HG03457 (cell line): ENCODE measurements around the gene KLC3.

ENCODE experiments used
- ATAC-seq: cut with Tn5 transposase; IDR thresholded peaks from one replicate; pipeline ENCODE4 v1.9.1; 2021; ENCODE audit warnings: moderate number of reproducible peaks; ENCODE audit not compliant: unreplicated experiment

KLC3 gene

DNA sequence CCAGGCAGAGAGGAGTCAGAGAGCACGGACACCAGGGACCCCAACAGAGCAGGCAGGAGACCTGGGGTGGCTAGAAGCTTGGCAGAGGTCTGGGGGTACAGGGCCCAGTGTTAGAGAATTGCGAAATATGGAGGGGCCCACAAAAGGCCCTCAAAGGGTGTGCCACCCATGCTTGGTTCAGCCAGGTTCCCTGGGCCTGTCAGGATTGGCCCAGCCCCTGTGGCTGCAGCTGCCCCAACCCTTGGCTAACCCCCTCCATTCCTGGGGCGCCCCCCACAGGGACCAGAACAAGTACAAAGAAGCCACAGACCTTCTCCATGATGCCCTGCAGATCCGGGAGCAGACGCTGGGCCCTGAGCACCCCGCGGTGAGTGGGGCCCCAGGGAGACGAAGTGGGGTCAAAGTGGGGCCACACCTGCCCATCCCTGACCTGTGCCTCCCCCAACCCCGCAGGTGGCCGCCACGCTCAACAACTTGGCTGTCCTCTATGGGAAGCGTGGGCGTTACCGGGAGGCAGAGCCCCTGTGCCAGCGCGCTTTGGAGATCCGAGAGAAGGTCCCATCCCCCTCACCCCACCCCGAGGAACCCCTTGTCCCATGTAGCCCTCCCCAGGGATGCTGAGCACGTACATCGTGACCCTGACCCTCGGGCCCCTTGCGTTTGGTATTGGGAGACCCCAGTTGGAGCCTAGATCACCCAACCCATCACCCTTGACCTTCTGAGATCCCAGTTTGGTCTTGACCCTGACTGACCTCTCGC lies 8.0 kb downstream of the KLC3 start:
- ATAC-seq: no peak

DNA sequence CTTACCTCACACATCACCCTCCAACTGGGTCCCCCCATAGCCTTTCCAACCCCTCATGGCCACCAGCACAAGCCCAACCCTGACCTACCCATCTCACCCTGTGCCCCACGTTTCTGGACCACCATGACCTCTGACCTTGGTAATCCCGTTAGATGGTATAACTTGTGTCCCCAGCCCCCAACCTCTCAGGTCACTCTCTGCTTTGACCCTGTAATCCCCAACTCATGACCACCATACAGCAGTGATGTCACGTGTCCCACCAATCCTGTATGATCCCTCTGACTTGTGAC lies 8.5 kb downstream of the KLC3 start:
- no peak for ATAC-seq

GRCh38 chr19:45349430-45349941 lies 8.9 kb downstream of the KLC3 start:
- no peak for ATAC-seq

GRCh38 chr19:45350477-45351058 lies 10.0 kb downstream of the KLC3 start:
- no peak for ATAC-seq

DNA sequence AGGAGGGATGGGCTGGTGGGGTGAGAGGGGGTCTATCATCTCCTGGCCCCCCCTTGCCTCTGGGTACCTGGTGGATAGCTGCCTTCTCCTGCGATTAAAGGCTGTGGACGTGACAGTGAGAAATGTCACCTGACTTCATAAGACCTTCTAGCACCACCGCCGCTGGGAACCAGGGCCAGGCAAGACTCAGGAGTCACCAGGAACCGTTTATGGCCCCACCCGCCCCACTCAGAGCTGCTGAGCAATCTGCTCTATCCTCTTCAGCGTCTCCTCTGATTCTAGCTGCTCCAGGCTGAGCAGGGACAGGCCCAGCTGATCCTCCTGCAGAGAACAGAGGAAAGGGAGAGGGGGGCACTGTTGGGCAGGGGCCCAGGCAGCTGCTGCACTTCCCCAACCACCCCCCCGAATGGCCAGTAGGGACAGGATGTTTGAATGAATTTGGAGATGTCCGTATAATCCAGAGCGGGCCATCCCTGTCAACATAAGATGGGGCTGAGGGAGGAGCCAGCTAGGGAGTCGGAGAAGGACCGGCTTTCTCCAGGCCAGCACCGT lies 10.9 kb downstream of the KLC3 start:
- no peak for ATAC-seq

- no peak for ATAC-seq
These were observed 11.5 kb downstream of the KLC3 start for GRCh38 chr19:45352062-45352461.

- no peak for ATAC-seq
These were observed 11.9 kb downstream of the KLC3 start for GRCh38 chr19:45352471-45352870.

DNA sequence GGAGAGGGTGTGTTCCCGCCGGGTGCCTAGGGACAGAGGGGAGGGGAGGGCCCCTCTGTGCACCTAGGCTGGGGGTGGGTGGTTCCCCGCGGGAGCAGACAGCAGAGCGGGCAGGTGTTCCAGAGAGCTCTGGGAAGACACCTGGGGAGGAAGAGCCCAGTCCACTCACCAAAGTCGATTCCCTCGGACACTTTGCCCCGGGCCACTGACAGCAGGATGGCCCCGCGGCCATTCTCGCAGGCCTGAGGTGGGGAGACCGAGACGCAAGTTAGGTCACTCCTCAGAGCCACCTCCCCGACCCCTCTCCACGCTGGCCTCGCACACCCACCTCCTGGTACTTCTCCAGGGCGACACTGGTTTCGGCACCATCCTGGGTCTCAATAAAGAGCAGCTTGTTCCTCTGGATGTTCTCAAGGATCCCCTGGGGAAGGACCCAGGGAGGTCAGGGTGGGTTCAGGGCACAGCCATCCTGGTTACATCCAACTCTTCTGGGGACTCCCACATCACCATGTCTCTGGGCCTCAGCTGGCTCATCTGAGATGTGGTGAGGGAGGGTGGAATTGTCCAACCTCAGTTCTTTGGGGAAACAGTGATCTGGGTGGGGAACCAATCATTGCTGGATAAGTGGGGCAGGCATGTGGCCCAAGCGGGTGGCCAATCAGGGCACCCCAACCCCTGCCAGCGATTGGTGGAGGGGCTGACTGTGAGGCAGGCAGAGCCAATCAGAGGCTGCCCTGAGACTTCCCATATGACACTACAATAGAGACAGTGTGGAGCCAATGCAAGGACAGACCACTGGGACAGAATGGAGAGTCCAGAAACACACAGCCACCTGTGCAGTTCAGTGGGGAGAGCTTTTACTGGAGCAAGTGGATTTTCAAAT lies 12.6 kb downstream of the KLC3 start:
- ATAC-seq: no peak

- ATAC-seq: no peak
These were observed 13.8 kb downstream of the KLC3 start for GRCh38 chr19:45354241-45354842.

DNA sequence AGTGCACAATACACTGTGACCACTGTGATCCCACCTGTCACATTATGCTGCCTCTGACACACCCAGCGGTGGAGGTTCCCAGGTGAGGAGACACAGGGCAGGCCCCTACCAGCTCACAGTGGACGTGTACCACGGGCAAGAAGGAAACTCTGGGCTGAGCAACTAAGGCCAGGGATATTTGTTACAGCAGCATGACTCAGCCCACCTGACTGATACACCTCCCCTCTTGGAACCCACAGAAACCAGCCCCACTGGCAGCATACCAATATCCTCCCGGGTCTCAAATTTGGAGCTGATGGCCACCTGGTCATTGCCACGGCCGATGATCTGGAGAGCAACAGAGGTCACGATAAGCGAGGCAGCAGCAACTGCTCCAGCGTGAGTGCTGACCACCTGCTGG lies 14.9 kb downstream of the KLC3 start:
- ATAC-seq: no peak

DNA sequence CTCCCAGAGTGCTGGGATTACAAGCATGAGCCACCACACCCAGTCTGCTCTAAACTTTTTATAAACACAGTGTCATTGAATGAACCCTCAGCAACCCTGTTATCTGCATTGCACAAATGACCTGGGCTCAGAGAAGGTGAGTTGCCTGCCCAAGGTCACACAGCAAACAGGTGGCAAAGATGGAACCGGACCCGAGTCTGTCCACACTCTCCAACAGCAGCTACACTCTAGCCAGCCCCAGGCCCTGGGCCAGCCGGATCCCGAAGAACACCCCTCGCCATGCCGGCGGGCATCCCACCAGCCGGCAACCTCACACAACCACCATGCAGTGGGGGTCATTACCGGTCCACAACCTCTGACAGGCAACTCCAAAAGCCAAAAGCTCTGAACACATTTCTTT lies 15.4 kb downstream of the KLC3 start:
- ATAC-seq: no peak

DNA sequence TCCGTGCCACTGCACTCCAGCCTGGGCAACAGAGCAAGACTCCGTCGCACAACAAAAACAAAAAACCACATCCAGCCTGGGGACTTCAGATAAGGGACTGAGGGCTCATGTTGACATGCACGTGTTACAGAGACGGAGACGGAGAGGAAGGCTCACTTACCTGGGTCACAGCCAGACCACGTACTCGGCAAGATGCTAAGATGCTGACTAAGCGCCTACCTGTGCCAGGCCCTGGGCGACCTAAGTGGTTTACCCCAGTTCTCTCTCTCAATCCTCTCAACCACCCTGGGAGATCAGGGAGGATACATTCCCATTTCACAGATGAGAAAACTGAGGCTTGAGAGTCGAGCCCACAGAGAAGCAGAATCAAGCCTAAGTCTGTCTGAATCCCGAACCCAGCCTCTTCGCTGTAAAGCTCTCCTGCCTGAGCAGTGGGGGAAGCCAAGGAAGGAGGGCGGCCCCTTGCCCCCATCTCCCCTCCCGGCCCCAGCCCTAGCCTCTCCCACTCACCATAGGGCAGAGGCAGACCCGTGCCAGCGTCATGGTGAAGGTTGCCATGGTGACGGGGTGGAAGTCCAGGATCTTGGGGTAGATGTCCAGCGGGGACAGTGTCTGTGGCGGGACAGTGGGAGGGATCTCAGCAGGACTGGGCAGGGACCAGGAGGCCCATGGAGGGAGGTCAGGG lies 16.4 kb downstream of the KLC3 start:
- ATAC-seq: no peak

- ATAC-seq: no peak
These were observed 16.9 kb downstream of the KLC3 start for GRCh38 chr19:45357445-45357783.

- no peak for ATAC-seq
These were observed 17.8 kb downstream of the KLC3 start for GRCh38 chr19:45358213-45358792.

DNA sequence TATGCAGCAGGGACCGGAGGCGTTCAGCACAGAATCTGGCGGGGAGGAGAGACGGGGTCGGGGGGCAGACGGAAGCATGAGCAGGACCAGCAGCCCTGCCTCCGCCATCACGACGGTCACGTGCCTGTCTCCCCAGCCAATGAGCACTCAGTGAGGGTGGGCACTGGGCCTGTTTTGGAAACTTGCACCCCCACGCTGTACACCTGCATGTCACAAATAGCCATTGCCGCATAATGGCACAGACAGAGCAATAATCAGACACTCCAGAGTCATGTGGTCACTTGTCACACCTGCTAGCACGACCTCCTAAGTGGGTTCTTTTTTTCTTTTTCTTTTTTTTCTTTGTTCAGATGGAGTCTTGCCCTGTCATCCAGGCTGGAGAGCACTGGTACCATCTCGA lies 21.1 kb downstream of the KLC3 start:
- ATAC-seq: no peak

- ATAC-seq: no peak
These were observed 21.7 kb downstream of the KLC3 start for GRCh38 chr19:45362291-45362690.

DNA sequence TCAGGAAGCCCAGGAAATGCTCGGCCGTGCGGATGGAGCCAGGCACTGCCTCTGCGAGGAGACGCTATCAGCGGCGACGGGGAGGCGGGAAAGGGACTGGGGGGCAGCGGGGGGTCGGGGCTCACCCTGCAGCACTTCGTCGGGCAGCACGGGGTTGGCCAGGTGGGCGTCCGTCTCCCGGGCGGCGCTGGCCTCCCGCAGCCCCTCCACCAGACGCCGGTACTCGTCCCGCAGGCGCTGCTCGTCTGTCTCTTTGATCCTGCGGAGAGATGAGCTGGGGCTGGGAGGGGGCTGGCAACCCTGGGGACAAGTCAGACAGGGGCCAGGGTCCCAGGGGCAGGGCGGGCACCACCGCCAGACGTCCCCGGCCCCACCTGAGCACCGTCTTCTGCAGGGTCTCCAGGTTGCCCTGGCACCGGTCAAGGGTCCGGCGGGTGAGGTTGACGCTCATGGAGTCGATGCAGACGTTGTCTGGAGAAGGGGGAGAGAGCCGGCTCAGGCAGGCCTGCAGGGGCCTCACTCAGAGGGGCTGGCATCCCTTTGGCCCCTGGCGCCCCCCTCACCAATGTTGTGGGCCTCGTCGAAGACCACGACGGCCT lies 23.4 kb downstream of the KLC3 start:
- no peak for ATAC-seq

DNA sequence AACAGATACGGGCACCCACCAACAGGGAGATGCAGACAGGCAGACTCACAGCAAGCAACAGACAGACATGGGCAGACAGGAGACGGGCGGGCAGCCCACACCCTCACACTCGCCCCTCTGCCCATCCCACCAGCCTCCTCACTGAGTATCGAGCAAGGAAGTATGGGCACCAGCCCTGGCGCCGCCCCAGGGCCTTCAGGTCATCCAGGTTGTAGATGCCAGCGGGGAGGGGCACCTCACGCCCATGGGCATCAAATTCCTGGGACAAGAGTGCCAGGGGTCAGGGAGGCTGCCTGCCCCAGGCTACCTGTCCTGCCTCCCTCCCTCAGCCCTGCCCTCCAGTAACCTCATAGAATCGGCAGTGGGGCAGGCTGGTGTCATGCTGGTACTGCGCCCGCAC lies 24.1 kb downstream of the KLC3 start:
- no peak for ATAC-seq

GRCh38 chr19:45368127-45368526 lies 27.6 kb downstream of the KLC3 start:
- no peak for ATAC-seq

GRCh38 chr19:45368737-45369340 lies 28.3 kb downstream of the KLC3 start:
- ATAC-seq: no peak
